ENCODE data around the gene SCAPER.
"Not testable (repeated sequence)": the region's sequence is repeated elsewhere in the genome, so short reads cannot be mapped to it uniquely, and the experiment has no call there.

Gene SCAPER

DNA sequence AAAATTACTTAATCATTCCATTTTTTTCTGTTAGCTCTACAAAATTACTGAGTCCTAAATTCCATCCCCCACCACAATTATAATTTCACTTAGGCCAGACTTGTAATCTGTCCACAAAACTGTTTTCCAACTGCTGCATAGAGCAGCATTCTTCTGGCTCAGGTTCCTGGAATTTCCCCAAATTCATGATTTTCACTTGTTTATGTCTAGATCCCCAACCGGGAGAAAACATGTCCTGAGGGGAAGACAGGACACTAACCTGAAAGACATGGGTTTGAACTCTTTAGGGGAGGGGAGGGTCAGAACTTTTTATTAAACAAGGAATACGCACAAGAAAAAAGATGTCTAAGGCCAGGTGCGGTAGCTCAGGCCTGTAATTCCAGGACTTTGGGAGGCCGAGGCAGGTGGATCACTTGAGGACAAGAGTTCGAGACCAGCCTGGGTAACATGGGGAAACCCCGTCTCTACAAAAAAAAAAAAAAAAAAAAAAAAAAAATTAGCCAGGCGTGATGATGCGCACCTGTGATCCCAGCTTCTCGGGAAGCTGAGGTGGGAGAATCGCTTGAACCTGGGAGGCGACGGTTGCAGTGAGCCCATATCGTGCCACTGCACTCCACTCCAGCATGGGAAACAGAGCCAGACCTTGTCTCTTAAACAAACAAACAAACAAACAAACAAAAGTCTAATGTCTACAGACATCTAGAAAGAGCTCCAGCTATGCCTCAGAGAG, 595.4 kb downstream of the SCAPER start:
- no peak for DNase-seq

DNA sequence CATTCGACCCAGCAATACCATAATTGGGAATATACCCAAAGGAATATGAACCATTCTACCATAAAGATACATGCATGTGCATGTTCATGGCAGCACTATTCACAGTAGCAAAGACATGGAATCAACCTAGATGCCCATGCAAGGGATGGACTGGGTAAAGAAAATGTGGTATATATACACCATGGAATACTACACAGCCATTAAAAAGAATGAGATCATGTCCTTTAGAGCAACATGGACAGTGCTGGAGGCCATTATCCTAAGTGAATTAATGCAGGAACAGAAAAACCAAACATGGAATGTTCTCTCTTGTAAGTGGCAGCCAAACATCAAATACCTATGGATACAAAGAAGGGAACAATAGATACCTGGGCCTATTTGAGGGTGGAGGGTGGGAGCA, 601.2 kb downstream of the SCAPER start:
- DNase-seq: no peak

DNA sequence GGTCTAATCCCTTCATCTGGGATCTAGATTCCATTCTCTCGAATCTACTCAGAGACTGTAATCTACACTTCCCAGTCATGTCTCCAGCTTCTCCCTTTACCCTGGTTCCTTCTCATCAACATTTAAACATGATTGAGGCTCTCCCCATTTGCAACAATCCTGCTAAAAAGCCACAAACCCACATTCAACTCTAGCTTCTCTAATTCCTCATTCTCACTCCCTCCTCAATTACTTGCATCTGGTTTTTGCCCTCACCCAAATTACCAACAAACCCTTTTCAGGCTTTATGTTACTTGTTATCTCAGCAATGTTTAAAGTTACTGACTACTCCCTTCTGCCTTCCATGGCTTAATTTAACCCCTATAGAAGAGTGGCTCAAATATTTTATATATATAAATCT, 605.4 kb downstream of the SCAPER start:
- no peak for DNase-seq

DNA sequence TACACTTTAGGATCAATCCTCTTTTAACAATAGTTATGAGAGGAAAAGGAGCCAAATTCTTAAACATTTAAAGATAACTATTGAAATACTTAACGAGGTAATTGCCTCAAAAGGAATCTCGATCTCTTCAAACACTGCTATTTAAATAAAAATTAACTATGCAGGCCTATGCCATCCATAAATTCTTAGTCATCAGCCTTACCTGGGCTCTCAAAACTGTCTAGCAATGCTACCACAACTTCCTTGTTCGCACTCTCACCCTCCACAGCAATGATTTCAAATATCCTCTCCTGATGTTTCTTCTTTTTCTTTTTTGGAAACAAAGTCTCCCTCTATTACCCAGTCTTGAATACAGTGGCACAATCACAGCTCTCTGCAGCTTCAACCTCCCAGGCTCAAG, 606.2 kb downstream of the SCAPER start:
- no peak for DNase-seq

DNA sequence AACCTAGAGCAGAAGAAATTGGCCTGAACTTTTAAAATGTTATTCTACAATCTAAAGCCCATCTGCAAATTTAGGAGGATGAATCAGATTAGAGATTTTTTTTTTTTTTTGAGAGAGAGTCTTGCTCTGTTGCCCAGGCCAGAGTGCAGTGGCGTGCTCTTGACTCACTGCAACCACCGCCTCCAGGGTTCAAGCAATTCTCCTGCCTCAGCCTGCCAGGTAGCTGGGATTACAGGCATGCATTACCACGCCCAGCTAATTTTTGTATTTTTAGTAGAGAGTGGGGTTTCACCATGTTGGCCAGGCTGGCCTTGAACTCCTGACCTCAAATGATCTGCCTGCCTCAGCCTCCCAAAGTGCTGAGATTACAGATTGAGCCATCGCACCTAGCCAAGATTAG, 607.2 kb downstream of the SCAPER start:
- DNase-seq: not testable (repeated sequence)

All from stimulated activated naive CD4-positive, alpha-beta T cell (primary cell).